ENCODE measurements around the gene AMBP. TPM values are rescaled to one million over a fixed set of nuclear protein-coding genes. Genes with fewer than 3 reads are reported as not detected.

Gene AMBP
- total RNA-seq, 1 donor from 2014 or later: 0.40 TPM

DNA sequence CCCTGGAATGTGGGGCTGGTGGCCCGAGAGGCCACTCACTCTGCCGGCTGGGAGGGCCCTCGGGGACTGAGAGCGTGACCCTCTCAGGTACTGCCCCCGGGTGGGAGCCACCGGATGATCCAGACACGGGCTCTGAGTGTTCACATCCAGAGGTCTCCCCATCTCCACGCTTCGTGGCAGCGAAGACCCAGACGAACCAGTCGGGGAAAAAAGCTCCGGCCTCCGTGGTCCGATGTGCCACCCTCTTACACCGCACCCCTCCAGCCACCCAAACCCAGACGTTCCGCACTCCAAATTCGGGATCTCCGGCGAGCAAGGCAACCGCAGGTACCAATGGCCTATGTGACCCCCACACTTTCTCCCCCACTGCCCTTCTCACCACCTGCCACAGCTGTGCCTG is 49.5 kb downstream of the AMBP start:
- peaks cover 36% of the 10 kb centered on the region for H3K36me3 Mint-ChIP-seq (ENCODE audit: low read depth)

DNA sequence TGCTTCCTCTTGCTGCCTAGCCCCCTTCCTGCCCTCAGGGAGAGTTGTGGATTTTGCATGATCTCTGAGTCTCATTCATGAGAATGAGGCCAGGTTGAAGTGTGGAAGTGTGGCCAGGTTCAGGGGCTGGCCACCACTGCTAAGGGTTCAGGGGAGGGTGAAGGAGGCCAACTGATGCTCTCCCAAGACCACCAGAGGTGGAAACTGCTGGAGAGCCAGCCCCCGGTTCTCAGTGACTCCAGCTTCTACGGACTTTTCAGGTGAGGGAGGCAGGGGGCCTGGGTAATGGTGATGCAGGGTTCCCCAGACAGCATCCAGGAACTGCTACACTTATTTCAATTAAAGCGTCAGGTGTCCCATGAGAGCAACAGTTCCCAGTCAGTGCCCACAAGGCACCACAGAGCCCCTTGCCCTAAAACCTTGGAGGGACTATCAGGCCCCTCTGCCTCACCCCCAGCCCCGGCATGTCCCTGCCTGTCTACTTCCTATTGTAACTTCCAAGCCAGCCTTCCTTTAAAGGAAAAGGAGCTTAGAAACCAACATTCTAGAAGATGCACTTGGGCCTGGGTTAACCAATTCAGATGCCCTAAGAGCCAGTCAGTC is 50.1 kb downstream of the AMBP start:
- Mint-ChIP-seq H3K4me3 (no peak overlapping the region), H3K36me3 (ENCODE audit: low read depth) (peaks cover 43% of the 10 kb centered on the region), H3K4me1 (peaks cover 6% of the 10 kb centered on the region), H3K9me3 (peaks cover 5% of the 10 kb centered on the region), H3K27me3 (ENCODE audit: low read depth) (no peaks in the 10 kb centered on the region), H3K27ac (ENCODE audit: unreplicated experiment) (no peak overlapping the region)
- TF ChIP-seq, protein P1, sequence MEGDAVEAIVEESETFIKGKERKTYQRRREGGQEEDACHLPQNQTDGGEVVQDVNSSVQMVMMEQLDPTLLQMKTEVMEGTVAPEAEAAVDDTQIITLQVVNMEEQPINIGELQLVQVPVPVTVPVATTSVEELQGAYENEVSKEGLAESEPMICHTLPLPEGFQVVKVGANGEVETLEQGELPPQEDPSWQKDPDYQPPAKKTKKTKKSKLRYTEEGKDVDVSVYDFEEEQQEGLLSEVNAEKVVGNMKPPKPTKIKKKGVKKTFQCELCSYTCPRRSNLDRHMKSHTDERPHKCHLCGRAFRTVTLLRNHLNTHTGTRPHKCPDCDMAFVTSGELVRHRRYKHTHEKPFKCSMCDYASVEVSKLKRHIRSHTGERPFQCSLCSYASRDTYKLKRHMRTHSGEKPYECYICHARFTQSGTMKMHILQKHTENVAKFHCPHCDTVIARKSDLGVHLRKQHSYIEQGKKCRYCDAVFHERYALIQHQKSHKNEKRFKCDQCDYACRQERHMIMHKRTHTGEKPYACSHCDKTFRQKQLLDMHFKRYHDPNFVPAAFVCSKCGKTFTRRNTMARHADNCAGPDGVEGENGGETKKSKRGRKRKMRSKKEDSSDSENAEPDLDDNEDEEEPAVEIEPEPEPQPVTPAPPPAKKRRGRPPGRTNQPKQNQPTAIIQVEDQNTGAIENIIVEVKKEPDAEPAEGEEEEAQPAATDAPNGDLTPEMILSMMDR (conservative IDR thresholded peaks at IDR 0.05): no peak
- no peak for DNase-seq (ENCODE audit: low read depth, low spot score)

More for the DNA sequence above, 49.5 kb downstream of the AMBP start:
- H3K4me3 Mint-ChIP-seq: no peak overlapping the region
- H3K27me3 Mint-ChIP-seq (ENCODE audit: low read depth): no peaks in the 10 kb centered on the region
- TF ChIP-seq, protein P1 (conservative IDR thresholded peaks at IDR 0.05): no peak
- H3K9me3 Mint-ChIP-seq: peaks cover 3% of the 10 kb centered on the region
- H3K27ac Mint-ChIP-seq (ENCODE audit: unreplicated experiment): peak overlapping the region; percentile 19
- peaks cover 10% of the 10 kb centered on the region for H3K4me1 Mint-ChIP-seq
- DNase-seq (ENCODE audit: low read depth, low spot score): no peak

DNA sequence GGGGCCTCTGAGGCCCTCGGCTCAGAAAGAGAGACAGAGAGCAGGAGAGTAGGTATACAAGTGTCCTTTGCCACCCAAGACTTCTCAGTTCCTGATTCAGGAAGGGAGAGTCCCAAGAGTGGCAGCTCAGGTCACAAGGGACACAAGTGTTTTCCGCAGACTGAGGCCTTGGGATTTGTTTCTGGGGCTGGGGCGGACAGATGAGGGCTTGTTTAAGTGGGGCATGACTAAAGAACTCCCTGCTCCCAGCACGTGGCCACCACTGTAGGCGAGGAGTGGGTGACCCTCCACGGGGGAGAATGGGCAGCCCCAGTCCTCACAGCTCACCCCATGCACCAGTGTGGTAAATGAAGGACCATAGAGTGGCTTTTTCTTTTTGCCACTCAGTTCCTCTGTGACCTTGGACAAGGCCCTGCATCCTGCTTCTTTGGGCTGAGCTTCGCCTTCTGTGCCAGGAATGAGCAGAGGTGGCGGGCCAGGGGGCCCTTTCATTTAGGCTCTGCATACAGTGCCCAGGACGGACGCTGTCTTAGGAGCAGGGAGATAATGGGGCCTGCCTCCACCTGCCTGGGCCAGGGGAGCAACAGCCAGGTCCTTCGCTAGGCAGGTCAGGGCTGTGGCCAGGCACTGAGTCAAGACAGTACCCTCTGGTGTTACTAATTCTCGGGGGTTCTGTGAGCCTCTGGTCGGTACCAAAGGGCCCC is 50.8 kb downstream of the AMBP start:
- H3K27me3 Mint-ChIP-seq (ENCODE audit: low read depth): no peaks in the 10 kb centered on the region
- H3K4me1 Mint-ChIP-seq: no peaks in the 10 kb centered on the region
- no peak for DNase-seq (ENCODE audit: low read depth, low spot score)
- H3K9me3 Mint-ChIP-seq: peaks cover 10% of the 10 kb centered on the region
- TF ChIP-seq, protein P1 (conservative IDR thresholded peaks at IDR 0.05): no peak
- peaks cover 49% of the 10 kb centered on the region for H3K36me3 Mint-ChIP-seq (ENCODE audit: low read depth)
- H3K27ac Mint-ChIP-seq (ENCODE audit: unreplicated experiment): peak overlapping the region; percentile 94
- H3K4me3 Mint-ChIP-seq: no peak overlapping the region

DNA sequence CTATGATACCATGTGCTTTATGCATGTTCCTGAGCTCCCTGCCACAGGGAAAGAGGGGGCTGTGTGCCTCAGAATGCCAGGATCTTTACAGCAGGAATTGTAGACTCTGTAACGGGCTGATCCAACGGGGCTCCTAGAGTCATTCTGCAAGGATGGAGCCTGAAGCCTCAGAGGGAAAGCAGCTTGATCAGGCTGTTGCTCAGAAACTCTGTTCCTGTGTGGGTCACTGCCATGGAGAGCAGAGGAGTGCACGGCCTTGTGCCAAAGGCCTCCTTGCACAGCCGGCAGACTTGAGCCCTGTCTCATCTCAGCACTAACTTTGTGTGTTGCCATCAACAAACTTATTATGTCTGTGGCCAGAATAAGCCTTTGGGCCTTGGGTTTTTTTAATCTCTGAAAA is 51.8 kb downstream of the AMBP start:
- TF ChIP-seq, protein P1 (conservative IDR thresholded peaks at IDR 0.05): no peak
- Mint-ChIP-seq H3K27me3 (ENCODE audit: low read depth) (no peaks in the 10 kb centered on the region), H3K4me1 (no peaks in the 10 kb centered on the region), H3K9me3 (peaks cover 16% of the 10 kb centered on the region), H3K27ac (ENCODE audit: unreplicated experiment) (peak overlapping the region; percentile 43), H3K4me3 (no peak overlapping the region), H3K36me3 (ENCODE audit: low read depth) (peaks cover 57% of the 10 kb centered on the region)
- DNase-seq (ENCODE audit: low read depth, low spot score): no peak

DNA sequence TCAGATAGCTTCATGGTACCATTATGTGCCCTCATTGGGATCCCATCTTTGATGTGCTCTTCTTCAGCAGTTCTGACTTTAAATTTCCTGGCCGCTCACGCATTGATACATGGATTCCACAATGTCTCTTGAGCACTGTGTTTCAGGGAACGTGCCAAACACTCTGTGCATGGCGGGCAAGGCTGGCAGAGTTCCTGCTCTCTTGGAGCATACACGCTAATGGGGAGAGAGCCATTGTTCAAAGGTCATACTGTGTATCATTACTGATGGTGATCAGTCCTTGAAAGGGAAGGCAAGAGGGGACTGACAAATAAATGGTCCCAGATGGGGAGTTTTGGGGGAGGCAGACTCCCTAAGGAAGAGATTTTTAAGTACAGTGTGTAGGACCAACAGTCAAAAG is 52.3 kb downstream of the AMBP start:
- H3K27me3 Mint-ChIP-seq (ENCODE audit: low read depth): no peaks in the 10 kb centered on the region
- TF ChIP-seq, protein P1 (conservative IDR thresholded peaks at IDR 0.05): no peak
- H3K36me3 Mint-ChIP-seq (ENCODE audit: low read depth): peaks cover 59% of the 10 kb centered on the region
- no peak for DNase-seq (ENCODE audit: low read depth, low spot score)
- H3K27ac Mint-ChIP-seq (ENCODE audit: unreplicated experiment): no peak overlapping the region
- peaks cover 16% of the 10 kb centered on the region for H3K9me3 Mint-ChIP-seq
- no peak overlapping the region for H3K4me3 Mint-ChIP-seq
- no peaks in the 10 kb centered on the region for H3K4me1 Mint-ChIP-seq

Measured in neural crest cell (in vitro differentiated cells).